WTC11 (cell line): ENCODE measurements around the gene ETS1. TPM values are rescaled to one million over a fixed set of nuclear protein-coding genes. Genes with fewer than 3 reads are reported as not detected.

Source experiments
- ATAC-seq: fragments of 200-7000 bp; cut with Tn5 transposase; 2 replicates; pipeline ENCODE4 v1.10.0; 2021; ENCODE audit warnings: mild to moderate bottlenecking, moderate library complexity
- CTCF ChIA-PET: fragments of 300-600 bp; sonication (Branson Sonifier 250); formaldehyde crosslinking; loops from one replicate; lab custom pipeline; 2021; ENCODE audit warnings: antibody characterized with exemption; lab: Charles Lee
- POLR2A ChIA-PET: fragments of 350-600 bp; sonication (Branson Sonifier 250); formaldehyde crosslinking; loops from one replicate; lab custom pipeline; 2021; ENCODE audit warnings: antibody characterized with exemption; lab: Charles Lee
- DNase-seq: peaks from one replicate; pipeline ENCODE4 v3.0.0; 2021; ENCODE audit warnings: low spot score
- H3K27ac Mint-ChIP-seq: 2 replicates; pipeline ENCODE4 v1.8.0; 2021; ENCODE audit warnings: mixed read lengths
- H3K27me3 Mint-ChIP-seq: 2 replicates; pipeline ENCODE4 v1.8.0; 2021; ENCODE audit warnings: low read depth, mild to moderate bottlenecking, moderate library complexity, mixed read lengths
- H3K36me3 Mint-ChIP-seq: 2 replicates; pipeline ENCODE4 v1.8.0; 2021; ENCODE audit warnings: mixed read lengths
- H3K4me1 Mint-ChIP-seq: 2 replicates; pipeline ENCODE4 v1.8.0; 2022; ENCODE audit warnings: mixed read lengths
- H3K4me3 Mint-ChIP-seq: 2 replicates; pipeline ENCODE4 v1.8.0; 2021; ENCODE audit warnings: mild to moderate bottlenecking, moderate library complexity, mixed read lengths
- H3K9me3 Mint-ChIP-seq: 2 replicates; pipeline ENCODE4 v1.8.0; 2021; ENCODE audit warnings: mixed read lengths
- CREB1 ChIP-seq: sonication (generic); formaldehyde crosslinking; IDR thresholded peaks from 2 replicates; pipeline ENCODE4 v1.8.0; 2023; ENCODE audit warnings: mild to moderate bottlenecking, missing genetic modification reagents
- ELF4 ChIP-seq: sonication (generic); formaldehyde crosslinking; IDR thresholded peaks from 2 replicates; pipeline ENCODE4 v1.8.1; 2022; ENCODE audit warnings: low read depth, mild to moderate bottlenecking, moderate library complexity, missing genetic modification reagents
- ESRRA ChIP-seq: sonication (generic); formaldehyde crosslinking; IDR thresholded peaks from 2 replicates; pipeline ENCODE4 v1.8.1; 2022; ENCODE audit warnings: mild to moderate bottlenecking, missing genetic modification reagents, borderline replicate concordance
- FOXJ3 ChIP-seq: sonication (generic); formaldehyde crosslinking; IDR thresholded peaks from 2 replicates; pipeline ENCODE4 v1.9.0; 2021; ENCODE audit warnings: missing genetic modification reagents, mild to moderate bottlenecking, borderline replicate concordance
- PRRX2 ChIP-seq: fragments of 250-450 bp; sonication (Bioruptor Pico); IDR thresholded peaks from 2 replicates; pipeline ENCODE4 v1.8.0; 2021; ENCODE audit warnings: mild to moderate bottlenecking
- SMAD3 ChIP-seq: sonication (generic); formaldehyde crosslinking; IDR thresholded peaks from 2 replicates; pipeline ENCODE4 v1.8.0; 2022; ENCODE audit warnings: missing genetic modification reagents, mild to moderate bottlenecking, borderline replicate concordance
- TEAD1 ChIP-seq: sonication (generic); formaldehyde crosslinking; IDR thresholded peaks from 2 replicates; pipeline ENCODE4 v1.8.0; 2022; ENCODE audit warnings: mild to moderate bottlenecking, missing genetic modification reagents
- TP53 ChIP-seq: sonication (generic); formaldehyde crosslinking; IDR thresholded peaks from 2 replicates; pipeline ENCODE4 v1.8.1; 2023; ENCODE audit warnings: mild to moderate bottlenecking, missing genetic modification reagents
- ZNF263 ChIP-seq: sonication (generic); formaldehyde crosslinking; IDR thresholded peaks from 2 replicates; pipeline ENCODE4 v1.8.1; 2022; ENCODE audit warnings: low read depth, mild to moderate bottlenecking, moderate library complexity, missing genetic modification reagents
- ZNF317 ChIP-seq: sonication (generic); formaldehyde crosslinking; IDR thresholded peaks from 2 replicates; pipeline ENCODE4 v1.8.1; 2023; ENCODE audit warnings: low read depth, mild to moderate bottlenecking, moderate library complexity, missing genetic modification reagents, borderline replicate concordance
- total RNA-seq: library from RNA; stranded (reverse); gene quantifications from 3 replicates; pipeline ENCODE4 v1.2.3, GENCODE V29; 2021
- TF ChIP-seq, protein P1 (sequence below): sonication (generic); formaldehyde crosslinking; IDR thresholded peaks from 2 replicates; pipeline ENCODE4 v1.8.0; 2023; ENCODE audit warnings: missing genetic modification reagents, mild to moderate bottlenecking, borderline replicate concordance
- TF ChIP-seq, protein P2 (sequence below): sonication (generic); formaldehyde crosslinking; IDR thresholded peaks from 2 replicates; pipeline ENCODE4 v1.8.0; 2022; ENCODE audit warnings: missing genetic modification reagents
- TF ChIP-seq, protein P3 (sequence below): sonication (generic); formaldehyde crosslinking; IDR thresholded peaks from 2 replicates; pipeline ENCODE4 v1.8.1; 2023; ENCODE audit warnings: mild to moderate bottlenecking, missing genetic modification reagents, moderate library complexity
- TF ChIP-seq, protein P4 (sequence below): sonication (generic); formaldehyde crosslinking; IDR thresholded peaks from 2 replicates; pipeline ENCODE4 v1.8.1; 2023; ENCODE audit warnings: mild to moderate bottlenecking, missing genetic modification reagents, borderline replicate concordance
- TF ChIP-seq, protein P5 (sequence below): sonication (generic); formaldehyde crosslinking; IDR thresholded peaks from 2 replicates; pipeline ENCODE4 v1.8.1; 2023; ENCODE audit warnings: mild to moderate bottlenecking, missing genetic modification reagents, moderate library complexity
- TF ChIP-seq, protein P6 (sequence below): fragments of 250-450 bp; sonication (Bioruptor Pico); IDR thresholded peaks from 2 replicates; pipeline ENCODE4 v1.9.0; 2021; ENCODE audit warnings: moderate library complexity, mild to moderate bottlenecking, inconsistent platforms, borderline replicate concordance
- TF ChIP-seq, protein P7 (sequence below): sonication (generic); formaldehyde crosslinking; IDR thresholded peaks from 2 replicates; pipeline ENCODE4 v1.8.1; 2022; ENCODE audit warnings: mild to moderate bottlenecking, moderate library complexity, missing genetic modification reagents
- TF ChIP-seq, protein P8 (sequence below): sonication (generic); formaldehyde crosslinking; IDR thresholded peaks from 2 replicates; pipeline ENCODE4 v1.8.0; 2022; ENCODE audit warnings: mild to moderate bottlenecking, missing genetic modification reagents

Gene ETS1
- total RNA-seq, 1 experiment from 2014 or later: 33.1 TPM

DNA sequence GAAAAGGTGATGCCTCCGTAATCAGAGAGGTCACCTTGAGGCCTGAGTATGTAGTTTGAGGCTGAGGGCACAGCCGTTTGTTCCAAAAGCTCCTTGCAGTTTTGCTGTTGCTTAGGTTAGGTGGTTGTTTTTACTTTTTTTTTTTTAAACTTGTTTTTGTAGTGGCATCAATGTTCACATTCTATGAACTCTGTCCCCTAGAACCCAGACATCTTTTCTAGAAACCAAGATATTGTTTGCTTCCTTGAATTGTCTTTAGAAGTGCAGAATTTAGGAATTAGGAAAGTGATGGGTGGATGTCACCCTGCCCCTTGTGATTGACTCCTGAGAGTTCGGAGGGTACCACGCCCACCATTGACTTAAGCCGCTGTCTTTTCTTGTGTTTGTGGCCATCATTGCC, 35.7 kb upstream of the ETS1 start:
- Mint-ChIP-seq H3K4me3 (no peak overlapping the region), H3K27ac (no peak overlapping the region), H3K9me3 (no peaks in the 10 kb centered on the region), H3K36me3 (no peaks in the 10 kb centered on the region), H3K27me3 (peaks cover 36% of the 10 kb centered on the region), H3K4me1 (peaks cover 43% of the 10 kb centered on the region)
- DNase-seq (no peak), ATAC-seq (no peak)
- CTCF ChIA-PET: interaction anchor here (1.1 to 2.3 kb wide), 4 partner anchors 9 to 465 kb away, joined by 3 to 10 read pairs (median 6); no protein-coding TSS in a partner anchor
- TF ChIP-seq FOXJ3 (CRISPR knock-in tag): no peak
- TF ChIP-seq ESRRA: no peak
- TF ChIP-seq, protein P1, sequence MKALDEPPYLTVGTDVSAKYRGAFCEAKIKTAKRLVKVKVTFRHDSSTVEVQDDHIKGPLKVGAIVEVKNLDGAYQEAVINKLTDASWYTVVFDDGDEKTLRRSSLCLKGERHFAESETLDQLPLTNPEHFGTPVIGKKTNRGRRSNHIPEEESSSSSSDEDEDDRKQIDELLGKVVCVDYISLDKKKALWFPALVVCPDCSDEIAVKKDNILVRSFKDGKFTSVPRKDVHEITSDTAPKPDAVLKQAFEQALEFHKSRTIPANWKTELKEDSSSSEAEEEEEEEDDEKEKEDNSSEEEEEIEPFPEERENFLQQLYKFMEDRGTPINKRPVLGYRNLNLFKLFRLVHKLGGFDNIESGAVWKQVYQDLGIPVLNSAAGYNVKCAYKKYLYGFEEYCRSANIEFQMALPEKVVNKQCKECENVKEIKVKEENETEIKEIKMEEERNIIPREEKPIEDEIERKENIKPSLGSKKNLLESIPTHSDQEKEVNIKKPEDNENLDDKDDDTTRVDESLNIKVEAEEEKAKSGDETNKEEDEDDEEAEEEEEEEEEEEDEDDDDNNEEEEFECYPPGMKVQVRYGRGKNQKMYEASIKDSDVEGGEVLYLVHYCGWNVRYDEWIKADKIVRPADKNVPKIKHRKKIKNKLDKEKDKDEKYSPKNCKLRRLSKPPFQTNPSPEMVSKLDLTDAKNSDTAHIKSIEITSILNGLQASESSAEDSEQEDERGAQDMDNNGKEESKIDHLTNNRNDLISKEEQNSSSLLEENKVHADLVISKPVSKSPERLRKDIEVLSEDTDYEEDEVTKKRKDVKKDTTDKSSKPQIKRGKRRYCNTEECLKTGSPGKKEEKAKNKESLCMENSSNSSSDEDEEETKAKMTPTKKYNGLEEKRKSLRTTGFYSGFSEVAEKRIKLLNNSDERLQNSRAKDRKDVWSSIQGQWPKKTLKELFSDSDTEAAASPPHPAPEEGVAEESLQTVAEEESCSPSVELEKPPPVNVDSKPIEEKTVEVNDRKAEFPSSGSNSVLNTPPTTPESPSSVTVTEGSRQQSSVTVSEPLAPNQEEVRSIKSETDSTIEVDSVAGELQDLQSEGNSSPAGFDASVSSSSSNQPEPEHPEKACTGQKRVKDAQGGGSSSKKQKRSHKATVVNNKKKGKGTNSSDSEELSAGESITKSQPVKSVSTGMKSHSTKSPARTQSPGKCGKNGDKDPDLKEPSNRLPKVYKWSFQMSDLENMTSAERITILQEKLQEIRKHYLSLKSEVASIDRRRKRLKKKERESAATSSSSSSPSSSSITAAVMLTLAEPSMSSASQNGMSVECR (CRISPR knock-in tag): no peak
- TF ChIP-seq, protein P2, sequence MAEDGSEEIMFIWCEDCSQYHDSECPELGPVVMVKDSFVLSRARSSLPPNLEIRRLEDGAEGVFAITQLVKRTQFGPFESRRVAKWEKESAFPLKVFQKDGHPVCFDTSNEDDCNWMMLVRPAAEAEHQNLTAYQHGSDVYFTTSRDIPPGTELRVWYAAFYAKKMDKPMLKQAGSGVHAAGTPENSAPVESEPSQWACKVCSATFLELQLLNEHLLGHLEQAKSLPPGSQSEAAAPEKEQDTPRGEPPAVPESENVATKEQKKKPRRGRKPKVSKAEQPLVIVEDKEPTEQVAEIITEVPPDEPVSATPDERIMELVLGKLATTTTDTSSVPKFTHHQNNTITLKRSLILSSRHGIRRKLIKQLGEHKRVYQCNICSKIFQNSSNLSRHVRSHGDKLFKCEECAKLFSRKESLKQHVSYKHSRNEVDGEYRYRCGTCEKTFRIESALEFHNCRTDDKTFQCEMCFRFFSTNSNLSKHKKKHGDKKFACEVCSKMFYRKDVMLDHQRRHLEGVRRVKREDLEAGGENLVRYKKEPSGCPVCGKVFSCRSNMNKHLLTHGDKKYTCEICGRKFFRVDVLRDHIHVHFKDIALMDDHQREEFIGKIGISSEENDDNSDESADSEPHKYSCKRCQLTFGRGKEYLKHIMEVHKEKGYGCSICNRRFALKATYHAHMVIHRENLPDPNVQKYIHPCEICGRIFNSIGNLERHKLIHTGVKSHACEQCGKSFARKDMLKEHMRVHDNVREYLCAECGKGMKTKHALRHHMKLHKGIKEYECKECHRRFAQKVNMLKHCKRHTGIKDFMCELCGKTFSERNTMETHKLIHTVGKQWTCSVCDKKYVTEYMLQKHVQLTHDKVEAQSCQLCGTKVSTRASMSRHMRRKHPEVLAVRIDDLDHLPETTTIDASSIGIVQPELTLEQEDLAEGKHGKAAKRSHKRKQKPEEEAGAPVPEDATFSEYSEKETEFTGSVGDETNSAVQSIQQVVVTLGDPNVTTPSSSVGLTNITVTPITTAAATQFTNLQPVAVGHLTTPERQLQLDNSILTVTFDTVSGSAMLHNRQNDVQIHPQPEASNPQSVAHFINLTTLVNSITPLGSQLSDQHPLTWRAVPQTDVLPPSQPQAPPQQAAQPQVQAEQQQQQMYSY (CRISPR knock-in tag): no peak
- TF ChIP-seq, protein P3, sequence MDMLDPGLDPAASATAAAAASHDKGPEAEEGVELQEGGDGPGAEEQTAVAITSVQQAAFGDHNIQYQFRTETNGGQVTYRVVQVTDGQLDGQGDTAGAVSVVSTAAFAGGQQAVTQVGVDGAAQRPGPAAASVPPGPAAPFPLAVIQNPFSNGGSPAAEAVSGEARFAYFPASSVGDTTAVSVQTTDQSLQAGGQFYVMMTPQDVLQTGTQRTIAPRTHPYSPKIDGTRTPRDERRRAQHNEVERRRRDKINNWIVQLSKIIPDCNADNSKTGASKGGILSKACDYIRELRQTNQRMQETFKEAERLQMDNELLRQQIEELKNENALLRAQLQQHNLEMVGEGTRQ (CRISPR knock-in tag): no peak
- no peak for TF ChIP-seq TP53 (CRISPR knock-in tag)
- TF ChIP-seq, protein P4, sequence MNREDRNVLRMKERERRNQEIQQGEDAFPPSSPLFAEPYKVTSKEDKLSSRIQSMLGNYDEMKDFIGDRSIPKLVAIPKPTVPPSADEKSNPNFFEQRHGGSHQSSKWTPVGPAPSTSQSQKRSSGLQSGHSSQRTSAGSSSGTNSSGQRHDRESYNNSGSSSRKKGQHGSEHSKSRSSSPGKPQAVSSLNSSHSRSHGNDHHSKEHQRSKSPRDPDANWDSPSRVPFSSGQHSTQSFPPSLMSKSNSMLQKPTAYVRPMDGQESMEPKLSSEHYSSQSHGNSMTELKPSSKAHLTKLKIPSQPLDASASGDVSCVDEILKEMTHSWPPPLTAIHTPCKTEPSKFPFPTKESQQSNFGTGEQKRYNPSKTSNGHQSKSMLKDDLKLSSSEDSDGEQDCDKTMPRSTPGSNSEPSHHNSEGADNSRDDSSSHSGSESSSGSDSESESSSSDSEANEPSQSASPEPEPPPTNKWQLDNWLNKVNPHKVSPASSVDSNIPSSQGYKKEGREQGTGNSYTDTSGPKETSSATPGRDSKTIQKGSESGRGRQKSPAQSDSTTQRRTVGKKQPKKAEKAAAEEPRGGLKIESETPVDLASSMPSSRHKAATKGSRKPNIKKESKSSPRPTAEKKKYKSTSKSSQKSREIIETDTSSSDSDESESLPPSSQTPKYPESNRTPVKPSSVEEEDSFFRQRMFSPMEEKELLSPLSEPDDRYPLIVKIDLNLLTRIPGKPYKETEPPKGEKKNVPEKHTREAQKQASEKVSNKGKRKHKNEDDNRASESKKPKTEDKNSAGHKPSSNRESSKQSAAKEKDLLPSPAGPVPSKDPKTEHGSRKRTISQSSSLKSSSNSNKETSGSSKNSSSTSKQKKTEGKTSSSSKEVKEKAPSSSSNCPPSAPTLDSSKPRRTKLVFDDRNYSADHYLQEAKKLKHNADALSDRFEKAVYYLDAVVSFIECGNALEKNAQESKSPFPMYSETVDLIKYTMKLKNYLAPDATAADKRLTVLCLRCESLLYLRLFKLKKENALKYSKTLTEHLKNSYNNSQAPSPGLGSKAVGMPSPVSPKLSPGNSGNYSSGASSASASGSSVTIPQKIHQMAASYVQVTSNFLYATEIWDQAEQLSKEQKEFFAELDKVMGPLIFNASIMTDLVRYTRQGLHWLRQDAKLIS (CRISPR knock-in tag): no peak
- TF ChIP-seq, protein P5, sequence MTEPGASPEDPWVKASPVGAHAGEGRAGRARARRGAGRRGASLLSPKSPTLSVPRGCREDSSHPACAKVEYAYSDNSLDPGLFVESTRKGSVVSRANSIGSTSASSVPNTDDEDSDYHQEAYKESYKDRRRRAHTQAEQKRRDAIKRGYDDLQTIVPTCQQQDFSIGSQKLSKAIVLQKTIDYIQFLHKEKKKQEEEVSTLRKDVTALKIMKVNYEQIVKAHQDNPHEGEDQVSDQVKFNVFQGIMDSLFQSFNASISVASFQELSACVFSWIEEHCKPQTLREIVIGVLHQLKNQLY: no peak
- TF ChIP-seq SMAD3 (CRISPR knock-in tag): no peak
- TF ChIP-seq, protein P6, sequence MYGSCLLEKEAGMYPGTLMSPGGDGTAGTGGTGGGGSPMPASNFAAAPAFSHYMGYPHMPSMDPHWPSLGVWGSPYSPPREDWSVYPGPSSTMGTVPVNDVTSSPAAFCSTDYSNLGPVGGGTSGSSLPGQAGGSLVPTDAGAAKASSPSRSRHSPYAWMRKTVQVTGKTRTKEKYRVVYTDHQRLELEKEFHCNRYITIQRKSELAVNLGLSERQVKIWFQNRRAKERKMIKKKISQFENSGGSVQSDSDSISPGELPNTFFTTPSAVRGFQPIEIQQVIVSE (CRISPR knock-in tag): no peak
- TF ChIP-seq, protein P7, sequence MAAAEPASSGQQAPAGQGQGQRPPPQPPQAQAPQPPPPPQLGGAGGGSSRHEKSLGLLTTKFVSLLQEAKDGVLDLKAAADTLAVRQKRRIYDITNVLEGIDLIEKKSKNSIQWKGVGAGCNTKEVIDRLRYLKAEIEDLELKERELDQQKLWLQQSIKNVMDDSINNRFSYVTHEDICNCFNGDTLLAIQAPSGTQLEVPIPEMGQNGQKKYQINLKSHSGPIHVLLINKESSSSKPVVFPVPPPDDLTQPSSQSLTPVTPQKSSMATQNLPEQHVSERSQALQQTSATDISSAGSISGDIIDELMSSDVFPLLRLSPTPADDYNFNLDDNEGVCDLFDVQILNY (CRISPR knock-in tag): no peak
- no peak for TF ChIP-seq ZNF263 (CRISPR knock-in tag)
- no peak for TF ChIP-seq ELF4
- TF ChIP-seq, protein P8, sequence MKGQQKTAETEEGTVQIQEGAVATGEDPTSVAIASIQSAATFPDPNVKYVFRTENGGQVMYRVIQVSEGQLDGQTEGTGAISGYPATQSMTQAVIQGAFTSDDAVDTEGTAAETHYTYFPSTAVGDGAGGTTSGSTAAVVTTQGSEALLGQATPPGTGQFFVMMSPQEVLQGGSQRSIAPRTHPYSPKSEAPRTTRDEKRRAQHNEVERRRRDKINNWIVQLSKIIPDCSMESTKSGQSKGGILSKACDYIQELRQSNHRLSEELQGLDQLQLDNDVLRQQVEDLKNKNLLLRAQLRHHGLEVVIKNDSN (CRISPR knock-in tag): no peak
- no peak for TF ChIP-seq TEAD1 (CRISPR knock-in tag)
- no peak for TF ChIP-seq ZNF317
- TF ChIP-seq CREB1 (CRISPR knock-in tag): no peak
- TF ChIP-seq PRRX2 (CRISPR knock-in tag): no peak
- POLR2A ChIA-PET: no interaction called here
